ENCODE results near the gene PCP2.

Gene PCP2

DNA sequence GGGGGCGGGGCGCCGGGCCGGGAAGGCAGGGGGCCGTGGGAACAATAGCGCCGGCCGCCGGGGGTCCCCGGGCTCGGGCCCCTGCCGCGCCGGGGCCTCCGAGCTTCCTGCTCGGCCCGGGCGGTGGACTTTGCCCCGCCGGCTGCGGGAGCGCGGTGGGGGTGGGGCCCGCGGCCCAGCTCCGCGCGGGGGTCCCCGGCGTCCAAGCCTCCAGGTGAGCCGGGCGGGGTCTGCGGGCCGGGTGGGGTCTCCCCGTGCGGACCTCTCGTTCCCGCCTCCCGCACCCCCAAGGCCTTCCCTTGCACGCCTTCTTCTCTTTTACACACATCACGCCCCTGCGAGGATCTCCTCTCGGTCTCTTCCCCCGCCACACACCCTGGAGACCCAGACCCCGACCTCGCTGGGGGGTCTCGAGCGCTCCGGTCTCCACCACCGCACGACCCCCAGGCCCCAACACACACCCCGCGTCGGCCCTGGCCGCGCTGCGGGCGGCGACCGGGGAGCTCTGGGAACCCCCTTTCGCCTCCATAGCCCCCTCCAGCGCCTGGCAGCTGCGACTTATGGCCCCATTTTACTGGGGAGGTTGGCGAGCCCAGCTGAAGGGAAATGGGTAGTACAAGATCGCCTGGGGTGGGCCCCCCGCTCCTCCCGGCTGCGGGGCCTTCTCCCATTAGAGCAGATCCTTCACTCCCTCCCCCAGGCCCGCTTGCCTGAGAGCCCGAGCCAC lies 37.1 kb downstream of the PCP2 start:
- no peak for DNase-seq

DNA sequence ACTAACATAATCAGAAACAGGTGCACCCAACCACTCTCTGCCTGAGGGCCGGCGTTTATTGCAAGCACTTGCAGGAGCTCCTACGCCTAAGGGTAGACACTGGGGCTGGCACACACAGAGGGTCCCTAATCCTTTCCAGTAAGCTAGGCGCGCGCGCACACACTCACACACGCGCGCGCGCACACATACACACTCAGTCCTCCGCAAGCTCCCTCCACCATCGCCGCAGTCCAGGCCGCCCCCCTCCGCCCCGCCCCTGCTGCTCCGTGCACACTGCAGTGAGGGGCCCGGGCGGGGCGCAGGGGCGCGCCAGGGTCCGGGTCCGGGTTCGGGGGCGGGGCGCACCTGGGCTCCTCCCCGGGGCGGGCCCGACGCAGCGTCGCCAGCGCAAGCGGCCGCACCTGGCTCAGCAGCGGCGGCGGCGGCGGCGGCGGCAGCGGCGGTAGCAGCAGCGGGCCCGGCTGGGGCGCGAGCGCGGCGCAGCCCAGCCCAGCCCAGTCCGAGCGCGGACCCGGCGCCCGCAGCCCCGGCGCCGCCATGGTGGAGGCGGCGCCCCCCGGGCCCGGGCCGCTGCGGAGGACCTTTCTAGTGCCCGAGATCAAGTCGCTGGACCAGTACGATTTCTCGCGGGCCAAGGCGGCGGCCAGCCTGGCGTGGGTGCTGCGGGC lies 37.9 kb downstream of the PCP2 start, which contains the start of gene CAMSAP3:
Gene CAMSAP3, plus strand, starts transcription at position 398 of the 668 bp plus-strand sequence. Its CDS starts 140 bp downstream, at position 538.
- peak; percentile 25 for DNase-seq

DNA sequence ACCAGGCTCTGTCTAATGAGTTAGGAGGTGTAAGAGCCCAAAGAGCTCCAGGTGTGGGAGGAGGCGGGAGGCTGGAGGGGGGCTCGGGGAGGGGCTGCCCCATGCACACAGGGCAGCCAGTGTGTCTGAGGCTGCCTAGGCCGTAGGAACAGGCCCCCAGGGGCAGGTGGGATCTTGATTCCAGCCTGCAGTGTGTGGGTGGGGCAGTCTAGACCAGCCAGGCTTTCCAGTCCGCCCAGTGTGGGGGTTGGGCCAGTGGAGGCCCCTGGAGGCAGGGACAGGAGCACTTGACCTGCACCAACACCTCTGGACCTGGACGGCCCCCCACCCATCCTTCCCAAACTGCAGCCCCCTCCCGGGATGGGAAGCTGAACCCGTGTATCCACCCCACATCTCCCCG lies 43.3 kb downstream of the PCP2 start:
- DNase-seq = no peak

DNA sequence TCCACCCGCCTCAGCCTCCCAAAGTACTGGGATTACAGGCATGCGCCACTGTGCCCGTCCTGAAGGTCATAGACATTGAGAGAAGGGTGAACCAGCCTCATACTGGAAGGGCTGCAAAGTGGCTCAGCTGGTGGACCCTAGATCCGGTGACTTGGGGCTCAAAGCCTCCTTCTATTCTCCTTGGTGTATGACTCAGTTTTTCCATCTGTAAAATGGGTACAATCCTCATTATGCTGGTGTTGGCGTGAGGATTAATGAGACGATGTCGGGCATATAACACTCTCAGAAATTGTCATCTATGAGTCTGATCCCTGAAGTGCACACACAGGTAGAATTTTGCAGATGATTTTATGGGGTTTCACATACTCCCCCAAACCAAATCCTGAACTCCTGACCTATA lies 43.7 kb downstream of the PCP2 start:
- no peak for DNase-seq

DNA sequence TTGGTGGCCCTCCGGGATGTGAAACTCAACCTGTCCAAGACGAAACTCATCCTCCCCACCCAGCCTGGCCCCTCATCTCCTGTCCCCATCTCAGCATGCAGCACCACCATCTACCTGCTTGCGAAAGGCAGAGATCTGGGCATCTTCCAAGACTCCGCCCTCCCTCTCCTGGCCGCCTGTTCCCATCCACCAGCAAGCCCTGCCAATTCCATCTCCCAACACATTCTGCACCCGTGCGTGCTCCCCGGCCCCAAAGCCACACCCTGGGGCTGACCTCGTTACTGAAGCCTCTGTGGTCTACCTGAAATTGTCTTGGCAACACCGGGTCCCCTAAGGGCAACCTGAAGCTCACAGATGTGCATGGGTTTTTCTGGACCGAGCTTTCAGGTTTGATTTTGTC lies 51.1 kb downstream of the PCP2 start:
- no peak for DNase-seq
